Measurements from ENCODE around the gene BZW1.

- TF ChIP-seq CTCF (IDR thresholded peaks at IDR 0.05 in 4 of 5, conservative IDR thresholded peaks at IDR 0.05 in 1 of 5) (no peak), POLR2A (IDR thresholded peaks at IDR 0.05) (no peak)
Measured at GRCh38 chr2:200770847-200771246, 40.9 kb upstream of the BZW1 start.
